Nephron (organoid): ENCODE data around the gene GPAT2.
"Not testable (repeated sequence)": the region's sequence is repeated elsewhere in the genome, so short reads cannot be mapped to it uniquely, and the experiment has no call there.

ENCODE experiments used
- H3K27ac Mint-ChIP-seq, 3 experiments: 2 replicates each; pipeline ENCODE4 v1.8.0; 2020; ENCODE audit warnings: mixed read lengths in 3 of 3, mild to moderate bottlenecking in 2 of 3, moderate library complexity in 1 of 3
- H3K27me3 Mint-ChIP-seq: 2 replicates; pipeline ENCODE4 v1.8.0; 2021; ENCODE audit warnings: low read depth, mild to moderate bottlenecking, moderate library complexity, mixed read lengths
- H3K36me3 Mint-ChIP-seq: 2 replicates; pipeline ENCODE4 v1.8.0; 2020; ENCODE audit warnings: low read depth, mixed read lengths
- H3K4me1 Mint-ChIP-seq: 2 replicates; pipeline ENCODE4 v1.8.0; 2020; ENCODE audit warnings: mixed read lengths
- H3K4me3 Mint-ChIP-seq, 3 experiments: 2 replicates each; pipeline ENCODE4 v1.8.0; 2020; ENCODE audit warnings: mild to moderate bottlenecking in 3 of 3, mixed read lengths in 3 of 3, moderate library complexity in 2 of 3
- H3K9me3 Mint-ChIP-seq: 2 replicates; pipeline ENCODE4 v1.8.0; 2020; ENCODE audit warnings: mixed read lengths
- TF ChIP-seq, protein P1 (sequence below), 3 experiments: fragments of 200-600 bp; sonication (generic); IDR thresholded peaks; one replicate each; pipeline ENCODE4 v1.5.0; 2021; ENCODE audit warnings: antibody characterized with exemption in 3 of 3; ENCODE audit not compliant: unreplicated experiment in 3 of 3

GPAT2 gene, protein sequence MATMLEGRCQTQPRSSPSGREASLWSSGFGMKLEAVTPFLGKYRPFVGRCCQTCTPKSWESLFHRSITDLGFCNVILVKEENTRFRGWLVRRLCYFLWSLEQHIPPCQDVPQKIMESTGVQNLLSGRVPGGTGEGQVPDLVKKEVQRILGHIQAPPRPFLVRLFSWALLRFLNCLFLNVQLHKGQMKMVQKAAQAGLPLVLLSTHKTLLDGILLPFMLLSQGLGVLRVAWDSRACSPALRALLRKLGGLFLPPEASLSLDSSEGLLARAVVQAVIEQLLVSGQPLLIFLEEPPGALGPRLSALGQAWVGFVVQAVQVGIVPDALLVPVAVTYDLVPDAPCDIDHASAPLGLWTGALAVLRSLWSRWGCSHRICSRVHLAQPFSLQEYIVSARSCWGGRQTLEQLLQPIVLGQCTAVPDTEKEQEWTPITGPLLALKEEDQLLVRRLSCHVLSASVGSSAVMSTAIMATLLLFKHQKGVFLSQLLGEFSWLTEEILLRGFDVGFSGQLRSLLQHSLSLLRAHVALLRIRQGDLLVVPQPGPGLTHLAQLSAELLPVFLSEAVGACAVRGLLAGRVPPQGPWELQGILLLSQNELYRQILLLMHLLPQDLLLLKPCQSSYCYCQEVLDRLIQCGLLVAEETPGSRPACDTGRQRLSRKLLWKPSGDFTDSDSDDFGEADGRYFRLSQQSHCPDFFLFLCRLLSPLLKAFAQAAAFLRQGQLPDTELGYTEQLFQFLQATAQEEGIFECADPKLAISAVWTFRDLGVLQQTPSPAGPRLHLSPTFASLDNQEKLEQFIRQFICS

DNA sequence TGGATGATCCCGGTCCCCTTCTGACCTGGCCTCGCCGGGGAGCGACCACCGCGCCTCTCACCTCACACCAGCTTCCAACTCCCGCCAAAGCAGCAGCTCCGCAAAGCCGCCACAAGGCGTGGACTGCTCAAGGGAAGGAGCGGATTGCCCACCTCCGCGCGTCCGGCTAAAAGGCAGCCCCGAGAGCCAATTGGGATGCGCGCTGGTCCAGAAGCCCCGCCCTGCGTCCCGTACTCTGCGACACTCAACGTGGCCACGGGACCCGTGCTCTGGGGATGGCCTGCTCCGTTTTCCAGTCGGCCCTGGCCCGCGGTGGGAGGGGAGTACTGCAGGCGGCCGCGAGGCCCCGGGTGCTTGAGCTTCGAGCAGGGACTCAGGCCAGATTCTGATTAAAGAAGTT, at the start of gene GPAT2:
Gene GPAT2, minus strand, starts transcription at position 125 of the 400 bp plus-strand sequence. CDS start 2,557 bp downstream, outside the sequence.
- not testable (repeated sequence) for H3K4me1 Mint-ChIP-seq, H3K36me3 Mint-ChIP-seq, H3K27me3 Mint-ChIP-seq, H3K4me3 Mint-ChIP-seq, H3K9me3 Mint-ChIP-seq, H3K27ac Mint-ChIP-seq

DNA sequence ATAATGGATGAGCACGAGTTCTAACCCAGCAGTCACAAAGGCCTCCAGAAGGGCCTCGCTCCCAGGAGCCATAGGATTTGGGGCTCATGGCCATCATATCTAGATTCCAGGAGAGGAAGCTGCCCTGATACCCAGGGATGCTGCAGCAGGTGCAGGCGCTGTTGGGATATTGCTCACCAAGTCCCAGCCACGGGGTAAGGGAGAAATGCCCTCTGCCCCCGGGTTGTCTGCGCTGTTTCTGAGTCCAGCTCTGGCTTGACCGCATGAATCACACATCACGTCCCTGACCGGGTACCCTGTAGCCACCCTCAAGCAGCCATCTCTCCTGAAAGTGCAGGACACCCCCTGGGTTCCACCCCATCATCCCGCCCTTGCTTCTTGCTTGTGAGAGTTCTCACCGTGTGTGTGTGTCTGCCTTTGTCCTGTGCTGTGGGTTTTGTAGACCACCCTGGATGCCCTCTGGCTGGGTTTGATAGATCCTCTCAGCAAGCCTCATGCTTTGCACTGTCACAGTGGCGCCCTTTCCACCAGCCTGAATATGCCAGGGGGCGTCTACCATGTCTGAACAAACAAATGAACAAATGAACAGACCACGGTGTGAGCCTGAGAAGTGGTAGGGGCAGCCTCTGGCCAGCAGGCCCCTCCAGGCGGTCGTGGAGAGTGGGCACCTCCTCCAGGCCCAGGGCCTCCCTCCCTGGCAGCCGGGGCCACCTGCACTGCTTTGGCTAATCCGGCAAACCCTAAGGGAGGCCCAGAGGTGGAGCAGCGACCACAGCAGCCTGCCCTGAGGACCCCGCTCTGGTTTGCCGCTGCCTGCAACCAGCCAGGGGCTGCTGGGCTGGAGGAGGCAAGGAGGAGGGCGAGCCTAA, 49.5 kb upstream of the GPAT2 start:
- peaks cover 6% of the 10 kb centered on the region for H3K4me1 Mint-ChIP-seq
- peaks cover 3% of the 10 kb centered on the region for H3K9me3 Mint-ChIP-seq
- TF ChIP-seq, protein P1, sequence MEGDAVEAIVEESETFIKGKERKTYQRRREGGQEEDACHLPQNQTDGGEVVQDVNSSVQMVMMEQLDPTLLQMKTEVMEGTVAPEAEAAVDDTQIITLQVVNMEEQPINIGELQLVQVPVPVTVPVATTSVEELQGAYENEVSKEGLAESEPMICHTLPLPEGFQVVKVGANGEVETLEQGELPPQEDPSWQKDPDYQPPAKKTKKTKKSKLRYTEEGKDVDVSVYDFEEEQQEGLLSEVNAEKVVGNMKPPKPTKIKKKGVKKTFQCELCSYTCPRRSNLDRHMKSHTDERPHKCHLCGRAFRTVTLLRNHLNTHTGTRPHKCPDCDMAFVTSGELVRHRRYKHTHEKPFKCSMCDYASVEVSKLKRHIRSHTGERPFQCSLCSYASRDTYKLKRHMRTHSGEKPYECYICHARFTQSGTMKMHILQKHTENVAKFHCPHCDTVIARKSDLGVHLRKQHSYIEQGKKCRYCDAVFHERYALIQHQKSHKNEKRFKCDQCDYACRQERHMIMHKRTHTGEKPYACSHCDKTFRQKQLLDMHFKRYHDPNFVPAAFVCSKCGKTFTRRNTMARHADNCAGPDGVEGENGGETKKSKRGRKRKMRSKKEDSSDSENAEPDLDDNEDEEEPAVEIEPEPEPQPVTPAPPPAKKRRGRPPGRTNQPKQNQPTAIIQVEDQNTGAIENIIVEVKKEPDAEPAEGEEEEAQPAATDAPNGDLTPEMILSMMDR (IDR thresholded peaks at IDR 0.05; ENCODE audit: unreplicated experiment in 3 of 3): no peak
- peaks cover 4% of the 10 kb centered on the region for H3K27me3 Mint-ChIP-seq
- H3K4me3 Mint-ChIP-seq: no peak overlapping the region
- H3K36me3 Mint-ChIP-seq: no peaks in the 10 kb centered on the region
- no peak overlapping the region for H3K27ac Mint-ChIP-seq

DNA sequence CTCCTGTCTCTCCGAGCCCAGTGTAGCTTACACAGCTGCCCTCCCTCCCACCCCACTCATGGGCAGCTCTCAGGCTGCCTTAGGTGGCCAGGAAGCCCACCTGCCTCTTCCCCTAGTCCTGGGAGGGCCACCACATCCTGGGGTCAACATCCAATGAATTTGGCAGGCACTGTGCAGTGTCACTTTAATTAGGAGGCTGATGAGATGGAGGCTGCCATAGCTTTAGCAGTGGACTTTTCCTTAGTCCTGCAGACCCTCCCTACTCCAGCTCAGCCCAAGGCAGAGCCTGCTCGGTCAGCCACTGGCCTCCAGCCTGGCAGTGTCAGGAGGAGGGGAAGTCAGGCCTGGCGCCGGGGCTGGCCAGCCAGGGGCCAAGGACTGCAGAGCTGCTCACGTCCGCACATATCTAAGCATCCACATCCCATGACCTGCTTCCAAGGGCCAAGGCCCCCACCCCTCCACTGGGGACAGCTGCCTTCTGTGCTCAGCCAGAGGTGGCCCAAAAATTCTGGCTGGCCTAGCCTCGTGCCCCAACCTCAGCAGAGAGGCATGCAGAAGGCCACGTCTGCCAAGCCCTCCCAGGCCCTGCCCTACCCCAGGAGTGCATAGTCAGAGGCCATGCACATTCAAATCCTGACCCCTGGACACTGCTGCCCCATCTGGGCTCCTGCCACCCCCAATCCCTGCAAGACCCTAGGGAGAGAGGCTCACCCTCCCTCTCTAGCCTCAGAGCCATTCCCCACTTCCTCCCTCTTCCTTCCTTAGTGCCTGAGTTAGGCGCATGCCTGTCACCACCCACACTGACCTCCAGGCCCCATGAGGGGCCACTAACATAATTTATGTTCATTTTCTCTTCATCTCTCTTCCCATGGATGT, 48.6 kb upstream of the GPAT2 start:
- Mint-ChIP-seq H3K4me3 (no peak overlapping the region), H3K27me3 (peaks cover 4% of the 10 kb centered on the region), H3K4me1 (peaks cover 6% of the 10 kb centered on the region), H3K36me3 (no peaks in the 10 kb centered on the region), H3K9me3 (peaks cover 3% of the 10 kb centered on the region), H3K27ac (no peak overlapping the region)
- TF ChIP-seq, protein P1 (IDR thresholded peaks at IDR 0.05; ENCODE audit: unreplicated experiment in 3 of 3): no peak

DNA sequence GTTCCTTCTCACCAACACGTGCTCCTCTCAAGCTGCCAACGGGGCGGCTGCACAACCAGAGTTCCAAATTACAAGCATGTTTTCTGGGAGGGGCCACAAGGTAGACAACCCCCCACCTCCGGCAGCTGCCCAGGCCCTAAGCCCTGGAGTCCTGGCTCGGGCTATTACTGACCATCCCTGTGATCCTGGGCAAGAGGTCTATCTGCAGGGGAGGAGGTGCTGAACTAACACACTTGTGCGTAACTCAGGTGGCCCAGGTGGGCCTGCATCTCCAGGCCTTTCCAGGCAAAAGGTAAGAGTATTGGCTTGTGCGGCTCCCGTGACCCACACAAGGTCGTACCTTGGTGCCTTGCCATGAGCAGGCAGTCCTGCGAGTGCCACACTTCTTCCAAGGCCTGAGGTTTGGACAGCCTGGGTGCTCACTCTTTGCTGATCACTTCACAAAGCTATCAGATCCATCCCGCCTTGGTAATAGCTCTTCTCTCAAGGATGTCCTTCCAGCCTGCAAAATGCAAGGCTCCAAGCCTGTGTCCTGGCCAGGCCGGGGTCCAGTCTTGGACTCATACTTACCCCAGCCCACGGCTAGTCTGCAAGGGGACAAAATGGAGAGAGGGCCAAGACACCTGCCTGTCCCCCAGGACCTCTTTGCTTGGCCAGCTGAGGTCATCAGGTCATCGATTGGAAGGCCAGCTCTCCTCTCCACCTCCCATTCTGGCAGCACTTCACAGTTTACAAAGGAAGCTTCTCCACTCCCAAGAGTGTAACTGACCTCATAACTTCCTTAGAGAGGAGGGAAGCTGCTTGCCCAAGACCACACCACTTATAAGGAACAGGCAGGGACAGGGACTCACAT, 47.7 kb upstream of the GPAT2 start:
- TF ChIP-seq, protein P1 (IDR thresholded peaks at IDR 0.05; ENCODE audit: unreplicated experiment in 3 of 3): no peak
- Mint-ChIP-seq H3K4me3 (no peak overlapping the region), H3K9me3 (peaks cover 6% of the 10 kb centered on the region)

DNA sequence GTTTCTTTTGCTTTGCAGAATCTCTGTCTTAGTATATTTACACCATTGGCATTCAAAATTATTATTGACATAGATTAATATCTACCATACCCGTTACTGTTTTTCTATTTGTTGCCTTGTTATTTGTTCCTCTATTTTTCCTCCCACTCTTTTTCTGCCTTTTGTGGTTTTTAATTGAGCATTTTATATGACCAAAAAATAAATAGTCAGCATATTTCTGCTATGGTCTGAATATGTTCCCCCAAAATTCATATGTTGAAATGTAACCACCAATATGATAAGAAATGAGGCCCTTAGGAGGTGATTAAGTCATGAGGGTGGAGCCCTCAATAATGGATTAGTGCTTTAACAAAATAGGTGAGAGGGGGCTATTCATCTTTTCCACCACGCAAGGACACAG, 46.3 kb upstream of the GPAT2 start:
- H3K4me3 Mint-ChIP-seq: no peak overlapping the region
- H3K27ac Mint-ChIP-seq: no peak overlapping the region

More for the DNA sequence above, 47.7 kb upstream of the GPAT2 start:
- Mint-ChIP-seq H3K36me3 (no peaks in the 10 kb centered on the region), H3K4me1 (peaks cover 6% of the 10 kb centered on the region), H3K27me3 (peaks cover 4% of the 10 kb centered on the region), H3K27ac (no peak overlapping the region)

More for the DNA sequence above, 46.3 kb upstream of the GPAT2 start:
- H3K9me3 Mint-ChIP-seq: peaks cover 8% of the 10 kb centered on the region
- peaks cover 6% of the 10 kb centered on the region for H3K4me1 Mint-ChIP-seq
- H3K27me3 Mint-ChIP-seq: peaks cover 4% of the 10 kb centered on the region
- no peaks in the 10 kb centered on the region for H3K36me3 Mint-ChIP-seq
- TF ChIP-seq, protein P1 (IDR thresholded peaks at IDR 0.05; ENCODE audit: unreplicated experiment in 3 of 3): no peak
